Gastroesophageal sphincter (tissue), 3 donors: ENCODE results near the gene SLC2A2.

Experiments
- POLR2A ChIP-seq, 2 donors: fragments of 450-650 bp; IDR thresholded peaks; one replicate each; pipeline ENCODE4 v1.6.1; 2017; ENCODE audit warnings: antibody characterized with exemption in 2 of 2, mild to moderate bottlenecking in 2 of 2, moderate library complexity in 1 of 2
- TF ChIP-seq, protein P1 (sequence below), 4 experiments: fragments of 200-600 bp in 2 of 4; fragments of 450-650 bp in 2 of 4; sonication (generic) in 1 of 4; IDR thresholded peaks; one replicate each; pipeline ENCODE4 v1.5.1; 2017 to 2019; ENCODE audit warnings: antibody characterized with exemption in 4 of 4, mild to moderate bottlenecking in 2 of 4, moderate library complexity in 2 of 4

DNA sequence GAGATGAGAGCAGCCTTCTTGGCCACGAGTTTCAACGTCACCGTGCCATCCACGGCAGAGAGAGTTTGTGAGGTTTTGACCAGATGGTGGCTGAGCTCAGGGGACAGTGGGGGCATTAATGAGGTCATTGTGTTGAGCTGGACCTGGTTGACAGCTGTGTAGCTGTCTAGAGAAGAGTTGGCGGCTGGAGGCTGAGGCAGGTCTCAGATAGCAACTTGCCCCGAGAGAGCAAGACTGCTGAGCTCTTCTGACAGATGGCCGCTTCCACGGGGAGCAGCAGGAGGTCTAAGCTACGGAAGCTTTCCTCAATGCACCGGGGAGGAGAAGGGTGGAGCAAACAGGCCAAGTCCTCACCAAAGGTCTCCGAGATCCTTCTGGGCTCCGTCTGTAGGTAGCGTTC lies 73.3 kb downstream of the SLC2A2 start:
- TF ChIP-seq, protein P1, sequence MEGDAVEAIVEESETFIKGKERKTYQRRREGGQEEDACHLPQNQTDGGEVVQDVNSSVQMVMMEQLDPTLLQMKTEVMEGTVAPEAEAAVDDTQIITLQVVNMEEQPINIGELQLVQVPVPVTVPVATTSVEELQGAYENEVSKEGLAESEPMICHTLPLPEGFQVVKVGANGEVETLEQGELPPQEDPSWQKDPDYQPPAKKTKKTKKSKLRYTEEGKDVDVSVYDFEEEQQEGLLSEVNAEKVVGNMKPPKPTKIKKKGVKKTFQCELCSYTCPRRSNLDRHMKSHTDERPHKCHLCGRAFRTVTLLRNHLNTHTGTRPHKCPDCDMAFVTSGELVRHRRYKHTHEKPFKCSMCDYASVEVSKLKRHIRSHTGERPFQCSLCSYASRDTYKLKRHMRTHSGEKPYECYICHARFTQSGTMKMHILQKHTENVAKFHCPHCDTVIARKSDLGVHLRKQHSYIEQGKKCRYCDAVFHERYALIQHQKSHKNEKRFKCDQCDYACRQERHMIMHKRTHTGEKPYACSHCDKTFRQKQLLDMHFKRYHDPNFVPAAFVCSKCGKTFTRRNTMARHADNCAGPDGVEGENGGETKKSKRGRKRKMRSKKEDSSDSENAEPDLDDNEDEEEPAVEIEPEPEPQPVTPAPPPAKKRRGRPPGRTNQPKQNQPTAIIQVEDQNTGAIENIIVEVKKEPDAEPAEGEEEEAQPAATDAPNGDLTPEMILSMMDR (IDR thresholded peaks at IDR 0.05) = no peak
- no peak for TF ChIP-seq POLR2A (IDR thresholded peaks at IDR 0.05)
